GM12874 (cell line): ENCODE results near the gene EPHA3.

Source experiments
- TF ChIP-seq, protein P1 (sequence below): IDR thresholded peaks from 2 replicates; pipeline ENCODE4 v1.5.1; 2011; ENCODE audit warnings: low read depth, mild to moderate bottlenecking, control low read depth, low read length, moderate library complexity; ENCODE audit not compliant: insufficient read depth

The EPHA3 gene

GRCh38 chr3:89232155-89232554 is 124.7 kb downstream of the EPHA3 start:
- TF ChIP-seq, protein P1, sequence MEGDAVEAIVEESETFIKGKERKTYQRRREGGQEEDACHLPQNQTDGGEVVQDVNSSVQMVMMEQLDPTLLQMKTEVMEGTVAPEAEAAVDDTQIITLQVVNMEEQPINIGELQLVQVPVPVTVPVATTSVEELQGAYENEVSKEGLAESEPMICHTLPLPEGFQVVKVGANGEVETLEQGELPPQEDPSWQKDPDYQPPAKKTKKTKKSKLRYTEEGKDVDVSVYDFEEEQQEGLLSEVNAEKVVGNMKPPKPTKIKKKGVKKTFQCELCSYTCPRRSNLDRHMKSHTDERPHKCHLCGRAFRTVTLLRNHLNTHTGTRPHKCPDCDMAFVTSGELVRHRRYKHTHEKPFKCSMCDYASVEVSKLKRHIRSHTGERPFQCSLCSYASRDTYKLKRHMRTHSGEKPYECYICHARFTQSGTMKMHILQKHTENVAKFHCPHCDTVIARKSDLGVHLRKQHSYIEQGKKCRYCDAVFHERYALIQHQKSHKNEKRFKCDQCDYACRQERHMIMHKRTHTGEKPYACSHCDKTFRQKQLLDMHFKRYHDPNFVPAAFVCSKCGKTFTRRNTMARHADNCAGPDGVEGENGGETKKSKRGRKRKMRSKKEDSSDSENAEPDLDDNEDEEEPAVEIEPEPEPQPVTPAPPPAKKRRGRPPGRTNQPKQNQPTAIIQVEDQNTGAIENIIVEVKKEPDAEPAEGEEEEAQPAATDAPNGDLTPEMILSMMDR = no peak

DNA sequence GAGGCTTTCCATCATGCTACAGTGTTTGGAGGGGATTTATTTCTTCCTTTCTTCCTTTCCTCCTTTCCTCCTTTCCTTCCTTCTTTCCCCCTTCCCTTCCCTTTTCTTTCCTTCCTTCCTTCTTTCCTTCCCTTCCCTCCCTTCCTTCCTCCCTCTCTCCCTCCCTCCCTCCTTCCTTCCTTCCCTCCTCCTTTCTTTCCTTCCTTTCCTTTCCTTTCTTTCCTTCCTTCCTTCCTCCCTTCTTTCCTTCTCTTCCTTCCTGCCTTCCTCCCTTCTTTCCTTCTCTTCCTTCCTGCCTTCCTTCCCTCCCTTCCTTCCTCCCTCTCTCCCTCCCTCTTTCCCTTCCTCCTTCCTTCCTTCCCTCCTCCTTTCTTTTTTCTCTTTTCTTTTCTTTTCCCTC is 127.2 kb downstream of the EPHA3 start:
- TF ChIP-seq, protein P1 = no peak

- TF ChIP-seq, protein P1 = no peak
Observed at GRCh38 chr3:89238846-89239245, 131.4 kb downstream of the EPHA3 start.

- TF ChIP-seq, protein P1 = no peak
Observed at GRCh38 chr3:89239774-89240173, 132.4 kb downstream of the EPHA3 start.

- TF ChIP-seq, protein P1 = no peak
Observed at GRCh38 chr3:89245612-89246011, 138.2 kb downstream of the EPHA3 start.

DNA sequence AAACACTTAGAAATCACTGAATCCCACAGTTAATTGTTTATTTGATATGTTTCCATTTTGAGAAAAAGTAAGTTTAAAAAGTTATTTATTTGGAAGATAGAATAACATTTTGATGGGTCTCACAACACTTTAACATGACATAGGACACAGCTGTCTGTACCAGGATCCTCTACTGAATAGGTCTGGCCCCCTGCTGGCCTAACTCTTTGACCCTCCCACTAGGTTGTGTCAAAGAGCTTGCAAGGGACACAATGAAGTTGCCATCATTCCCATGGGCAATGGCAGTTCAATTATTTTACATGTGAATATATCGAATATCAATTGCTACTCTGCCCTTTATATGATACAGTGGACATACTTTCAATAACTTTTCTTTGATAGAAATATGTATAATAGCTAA is 138.9 kb downstream of the EPHA3 start:
- TF ChIP-seq, protein P1 = no peak

GRCh38 chr3:89250742-89251141 is 143.3 kb downstream of the EPHA3 start:
- TF ChIP-seq, protein P1 = no peak

GRCh38 chr3:89252016-89252415 is 144.6 kb downstream of the EPHA3 start:
- TF ChIP-seq, protein P1 = no peak
